ENCODE data around the gene EGFLAM.

Gene EGFLAM

GRCh38 chr5:38403877-38404635 lies 145.7 kb downstream of the EGFLAM start:
- H2BK120ac ChIP-seq (ENCODE audit: low read depth, low read length): no peak overlapping the region
- H3K18ac ChIP-seq (ENCODE audit: low read length): no peak overlapping the region
- no peaks in the 10 kb centered on the region for H3K4me1 ChIP-seq (ENCODE audit: control insufficient read depth in 2 of 2, insufficient read depth in 1 of 2, low read depth in 1 of 2, low read length in 2 of 2)
- no peak overlapping the region for H3K4me2 ChIP-seq (ENCODE audit: insufficient read depth, low read length, poor library complexity, severe bottlenecking)
- no CpG with 5 or more reads among the region's 6 CpGs for WGBS, 2 donors (ENCODE audit: extremely low coverage in 2 of 2, insufficient read length in 2 of 2, insufficient replicate concordance in 1 of 2)
- no peak overlapping the region for H2AK5ac ChIP-seq (ENCODE audit: low read depth, low read length)
- H3K27ac ChIP-seq (replicated peaks; ENCODE audit: low read length): no peak overlapping the region
- H4K8ac ChIP-seq (ENCODE audit: low read depth, low read length): no peak overlapping the region
- no peak for DNase-seq (ENCODE audit: low spot score)
- no peak overlapping the region for H3K9ac ChIP-seq (ENCODE audit: low read depth, low read length, poor library complexity)
- H3K36me3 ChIP-seq (replicated peaks in 1 of 2; ENCODE audit: control insufficient read depth in 2 of 2, insufficient read depth in 2 of 2, low read length in 2 of 2): no peaks in the 10 kb centered on the region
- no peaks in the 10 kb centered on the region for H3K79me1 ChIP-seq (ENCODE audit: low read depth, low read length)
- no peak overlapping the region for H3K4ac ChIP-seq (ENCODE audit: low read length)
- H2BK12ac ChIP-seq (ENCODE audit: low read length): no peak overlapping the region
- no peak overlapping the region for H2BK15ac ChIP-seq (ENCODE audit: low read length)
- no peak overlapping the region for H4K91ac ChIP-seq (ENCODE audit: low read depth, low read length, poor library complexity)
- H3K9me3 ChIP-seq (replicated peaks in 1 of 2; ENCODE audit: control insufficient read depth in 2 of 2, insufficient read depth in 1 of 2, low read depth in 1 of 2, low read length in 2 of 2): peaks cover 0 to 2% of the 10 kb centered on the region in 2 donors
- no peak overlapping the region for H3K4me3 ChIP-seq (ENCODE audit: low read length in 2 of 2)
- H2BK5ac ChIP-seq (ENCODE audit: low read length): no peak overlapping the region
- H3K27me3 ChIP-seq (ENCODE audit: control insufficient read depth in 3 of 3, insufficient read depth in 3 of 3, low read depth in 1 of 3, low read length in 3 of 3): peaks cover 0 to 6% (median 0%) of the 10 kb centered on the region in 3 experiments
- no peak overlapping the region for H3K14ac ChIP-seq (ENCODE audit: low read length)
- no peak overlapping the region for H3K23ac ChIP-seq (ENCODE audit: low read depth, low read length, poor library complexity)
- no peak overlapping the region for H2AFZ ChIP-seq (ENCODE audit: low read length)

GRCh38 chr5:38404667-38405276 lies 146.4 kb downstream of the EGFLAM start:
- Histone ChIP-seq H2BK15ac (ENCODE audit: low read length) (no peak overlapping the region), H4K91ac (ENCODE audit: low read depth, low read length, poor library complexity) (no peak overlapping the region), H3K27ac (replicated peaks; ENCODE audit: low read length) (no peak overlapping the region), H3K4ac (ENCODE audit: low read length) (no peak overlapping the region), H3K4me2 (ENCODE audit: insufficient read depth, low read length, poor library complexity, severe bottlenecking) (no peak overlapping the region), H3K23ac (ENCODE audit: low read depth, low read length, poor library complexity) (no peak overlapping the region), H2BK5ac (ENCODE audit: low read length) (no peak overlapping the region), H2BK120ac (ENCODE audit: low read depth, low read length) (no peak overlapping the region), H2BK12ac (ENCODE audit: low read length) (no peak overlapping the region), H3K4me3 (ENCODE audit: low read length in 2 of 2) (no peak overlapping the region), H3K4me1 (ENCODE audit: control insufficient read depth in 2 of 2, insufficient read depth in 1 of 2, low read depth in 1 of 2, low read length in 2 of 2) (peaks cover 0 to under 1% of the 10 kb centered on the region in 2 donors), H2AK5ac (ENCODE audit: low read depth, low read length) (no peak overlapping the region), H3K9me3 (replicated peaks in 1 of 2; ENCODE audit: control insufficient read depth in 2 of 2, insufficient read depth in 1 of 2, low read depth in 1 of 2, low read length in 2 of 2) (peaks cover 0 to 2% of the 10 kb centered on the region in 2 donors), H3K9ac (ENCODE audit: low read depth, low read length, poor library complexity) (no peak overlapping the region), H3K27me3 (ENCODE audit: control insufficient read depth in 3 of 3, insufficient read depth in 3 of 3, low read depth in 1 of 3, low read length in 3 of 3) (peaks cover 0 to 6% (median 0%) of the 10 kb centered on the region in 3 experiments), H3K79me1 (ENCODE audit: low read depth, low read length) (no peaks in the 10 kb centered on the region), H2AFZ (ENCODE audit: low read length) (no peak overlapping the region), H3K18ac (ENCODE audit: low read length) (no peak overlapping the region), H3K14ac (ENCODE audit: low read length) (no peak overlapping the region), H3K36me3 (replicated peaks in 1 of 2; ENCODE audit: control insufficient read depth in 2 of 2, insufficient read depth in 2 of 2, low read length in 2 of 2) (no peaks in the 10 kb centered on the region), H4K8ac (ENCODE audit: low read depth, low read length) (no peak overlapping the region)
- DNase-seq (ENCODE audit: low spot score): peak; percentile 8
- no CpG with 5 or more reads among the region's 4 CpGs for WGBS, 2 donors (ENCODE audit: extremely low coverage in 2 of 2, insufficient read length in 2 of 2, insufficient replicate concordance in 1 of 2)

GRCh38 chr5:38408446-38409198 lies 150.3 kb downstream of the EGFLAM start:
- H2BK120ac ChIP-seq (ENCODE audit: low read depth, low read length): no peak overlapping the region
- H2BK15ac ChIP-seq (ENCODE audit: low read length): no peak overlapping the region
- H2BK12ac ChIP-seq (ENCODE audit: low read length): no peak overlapping the region
- DNase-seq (ENCODE audit: low spot score): no peak
- H3K14ac ChIP-seq (ENCODE audit: low read length): no peak overlapping the region
- no peak overlapping the region for H2BK5ac ChIP-seq (ENCODE audit: low read length)
- no peak overlapping the region for H2AK5ac ChIP-seq (ENCODE audit: low read depth, low read length)
- no peak overlapping the region for H3K18ac ChIP-seq (ENCODE audit: low read length)
- no peaks in the 10 kb centered on the region for H3K79me1 ChIP-seq (ENCODE audit: low read depth, low read length)
- peaks cover 0 to 4% of the 10 kb centered on the region in 2 donors for H3K4me1 ChIP-seq (ENCODE audit: control insufficient read depth in 2 of 2, insufficient read depth in 1 of 2, low read depth in 1 of 2, low read length in 2 of 2)
- peaks cover 0 to 4% (median 0%) of the 10 kb centered on the region in 3 experiments for H3K27me3 ChIP-seq (ENCODE audit: control insufficient read depth in 3 of 3, insufficient read depth in 3 of 3, low read depth in 1 of 3, low read length in 3 of 3)
- H2AFZ ChIP-seq (ENCODE audit: low read length): no peak overlapping the region
- H4K91ac ChIP-seq (ENCODE audit: low read depth, low read length, poor library complexity): no peak overlapping the region
- H3K36me3 ChIP-seq (replicated peaks in 1 of 2; ENCODE audit: control insufficient read depth in 2 of 2, insufficient read depth in 2 of 2, low read length in 2 of 2): no peaks in the 10 kb centered on the region
- H3K23ac ChIP-seq (ENCODE audit: low read depth, low read length, poor library complexity): no peak overlapping the region
- no peak overlapping the region for H3K4me2 ChIP-seq (ENCODE audit: insufficient read depth, low read length, poor library complexity, severe bottlenecking)
- H4K8ac ChIP-seq (ENCODE audit: low read depth, low read length): no peak overlapping the region
- WGBS, 2 donors (ENCODE audit: extremely low coverage in 2 of 2, insufficient read length in 2 of 2, insufficient replicate concordance in 1 of 2): no CpG with 5 or more reads among the region's 9 CpGs
- H3K9me3 ChIP-seq (replicated peaks in 1 of 2; ENCODE audit: control insufficient read depth in 2 of 2, insufficient read depth in 1 of 2, low read depth in 1 of 2, low read length in 2 of 2): peaks cover 0 to 2% of the 10 kb centered on the region in 2 donors
- H3K4me3 ChIP-seq (ENCODE audit: low read length in 2 of 2): no peak overlapping the region
- no peak overlapping the region for H3K9ac ChIP-seq (ENCODE audit: low read depth, low read length, poor library complexity)
- H3K4ac ChIP-seq (ENCODE audit: low read length): no peak overlapping the region
- H3K27ac ChIP-seq (replicated peaks; ENCODE audit: low read length): no peak overlapping the region

All from neuronal stem cell (in vitro differentiated cells).